Muscle layer of duodenum (tissue), 2 donors: ENCODE results near the gene CPNE5.

ENCODE experiments used
- H3K27ac ChIP-seq: one replicate; pipeline ENCODE4 v1.7.0; 2013; ENCODE audit warnings: mild to moderate bottlenecking, low read length
- H3K27me3 ChIP-seq: one replicate; pipeline ENCODE4 v1.7.0; 2013; ENCODE audit warnings: low read depth, mild to moderate bottlenecking, control low read depth, low read length
- H3K36me3 ChIP-seq, 2 donors: one replicate each; pipeline ENCODE4 v1.7.0; 2013; ENCODE audit warnings: low read length in 2 of 2, control low read depth in 1 of 2, mild to moderate bottlenecking in 1 of 2; ENCODE audit not compliant: insufficient read depth in 2 of 2, control insufficient read depth in 1 of 2
- H3K4me1 ChIP-seq, 2 donors: one replicate each; pipeline ENCODE4 v1.7.0; 2013; ENCODE audit warnings: low read length in 2 of 2, mild to moderate bottlenecking in 2 of 2, control low read depth in 1 of 2, moderate library complexity in 1 of 2; ENCODE audit not compliant: insufficient read depth in 2 of 2, control insufficient read depth in 1 of 2
- H3K4me3 ChIP-seq, 2 donors: one replicate each; pipeline ENCODE4 v1.7.0; 2013; ENCODE audit warnings: low read length in 2 of 2, low read depth in 1 of 2, mild to moderate bottlenecking in 1 of 2
- H3K9me3 ChIP-seq, 2 donors: one replicate each; pipeline ENCODE4 v1.7.0; 2013; ENCODE audit warnings: low read length in 2 of 2, control low read depth in 1 of 2, mild to moderate bottlenecking in 1 of 2; ENCODE audit not compliant: control insufficient read depth in 1 of 2
- donor health status: healthy.

The CPNE5 gene

DNA sequence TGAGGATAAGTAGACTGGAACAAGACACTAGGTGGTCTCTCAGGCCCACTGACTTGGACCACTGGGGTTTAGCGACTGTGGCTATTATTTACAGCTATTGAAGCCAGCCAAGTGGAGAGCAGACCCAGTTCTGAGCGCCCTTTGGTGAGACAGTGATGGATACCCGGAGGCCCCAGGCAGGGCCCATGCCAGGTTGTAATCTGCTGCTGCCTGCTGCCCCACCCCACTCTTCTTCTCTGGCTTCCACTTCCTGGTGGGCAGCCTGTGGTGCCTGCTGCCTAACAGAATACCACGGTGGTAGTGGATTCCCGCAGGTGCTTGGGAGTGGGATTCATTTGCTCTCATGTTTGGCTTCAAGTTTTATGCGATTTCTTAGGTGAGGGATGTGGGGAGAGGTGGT lies 141.0 kb downstream of the CPNE5 start:
- Histone ChIP-seq H3K4me3 (no peak overlapping the region), H3K4me1 (no peaks in the 10 kb centered on the region), H3K27ac (no peak overlapping the region)

GRCh38 chr6:36697481-36697903 lies 141.8 kb downstream of the CPNE5 start, which contains the start of gene RAB44:
Gene RAB44, plus strand, starts transcription at chr6:36697826. Its CDS starts 6,410 bp downstream, at chr6:36704236.
- no peaks in the 10 kb centered on the region for H3K36me3 ChIP-seq
- H3K4me3 ChIP-seq, result no peak within 1 kb of the TSS
- H3K27ac ChIP-seq, result no peak within 1 kb of the TSS
- no peaks in the 10 kb centered on the region for H3K27me3 ChIP-seq
- H3K9me3 ChIP-seq, result no peaks in the 10 kb centered on the region
- peaks cover 0 to under 1% of the 10 kb centered on the region in 2 donors for H3K4me1 ChIP-seq

More for the DNA sequence above, 141.0 kb downstream of the CPNE5 start:
- Histone ChIP-seq H3K9me3 (no peaks in the 10 kb centered on the region), H3K36me3 (no peaks in the 10 kb centered on the region), H3K27me3 (no peaks in the 10 kb centered on the region)

DNA sequence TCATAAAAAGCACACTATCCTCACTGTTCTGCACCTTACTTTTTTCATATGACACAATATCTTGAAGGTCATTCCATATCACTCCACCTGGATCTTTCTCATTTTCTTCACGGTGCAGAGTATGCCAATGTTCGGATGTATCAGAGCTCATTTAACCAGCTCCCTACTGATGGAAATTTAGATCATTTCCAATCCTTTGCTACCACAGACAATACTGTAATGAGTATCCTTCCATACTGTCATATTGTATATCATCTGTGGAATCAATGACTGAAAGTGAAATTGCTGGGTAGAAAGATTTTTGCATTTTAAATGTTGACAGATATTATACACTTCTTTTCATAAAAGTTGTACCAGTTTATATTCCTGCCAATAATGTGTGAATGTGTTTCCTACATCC lies 143.8 kb downstream of the CPNE5 start:
- Histone ChIP-seq H3K36me3 (no peaks in the 10 kb centered on the region), H3K9me3 (no peaks in the 10 kb centered on the region), H3K27ac (no peak overlapping the region), H3K4me3 (no peak overlapping the region), H3K4me1 (peaks cover 0 to 4% of the 10 kb centered on the region in 2 donors), H3K27me3 (no peaks in the 10 kb centered on the region)

DNA sequence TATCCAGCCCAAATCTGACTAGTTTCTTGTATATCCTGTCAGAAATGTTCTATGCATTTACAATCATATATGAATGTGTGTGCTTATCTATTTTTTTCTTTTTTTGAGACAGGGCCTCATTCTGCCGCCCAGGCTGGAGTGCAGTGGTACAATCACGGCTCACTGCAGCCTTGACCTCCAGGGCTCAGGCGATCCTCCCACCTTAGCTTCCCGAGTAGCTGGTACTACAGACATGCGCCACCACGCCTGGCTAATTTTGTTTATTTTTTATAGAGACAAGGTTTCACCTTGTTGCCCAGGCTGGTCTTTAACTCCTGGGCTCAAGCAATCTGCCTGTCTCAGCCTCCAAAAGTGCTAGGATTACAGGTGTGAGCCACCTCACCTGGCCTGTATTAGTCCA lies 144.6 kb downstream of the CPNE5 start:
- H3K27me3 ChIP-seq, result no peaks in the 10 kb centered on the region
- peaks cover 0 to 4% of the 10 kb centered on the region in 2 donors for H3K4me1 ChIP-seq
- H3K27ac ChIP-seq, result no peak overlapping the region
- H3K4me3 ChIP-seq, result no peak overlapping the region
- H3K36me3 ChIP-seq, result no peaks in the 10 kb centered on the region
- H3K9me3 ChIP-seq, result no peaks in the 10 kb centered on the region

- H3K27me3 ChIP-seq, result no peaks in the 10 kb centered on the region
- no peaks in the 10 kb centered on the region for H3K36me3 ChIP-seq
- no peak overlapping the region for H3K27ac ChIP-seq
- H3K4me3 ChIP-seq, result no peak overlapping the region
- no peaks in the 10 kb centered on the region for H3K9me3 ChIP-seq
- H3K4me1 ChIP-seq, result peaks cover 0 to 4% of the 10 kb centered on the region in 2 donors
Observed at GRCh38 chr6:36692861-36693702, 146.2 kb downstream of the CPNE5 start.

- Histone ChIP-seq H3K27ac (no peak overlapping the region), H3K36me3 (peaks cover 0 to under 1% of the 10 kb centered on the region in 2 donors), H3K9me3 (no peaks in the 10 kb centered on the region), H3K4me3 (no peak overlapping the region), H3K4me1 (peaks cover 0 to 4% of the 10 kb centered on the region in 2 donors), H3K27me3 (no peaks in the 10 kb centered on the region)
Observed at GRCh38 chr6:36692220-36692619, 147.0 kb downstream of the CPNE5 start.

DNA sequence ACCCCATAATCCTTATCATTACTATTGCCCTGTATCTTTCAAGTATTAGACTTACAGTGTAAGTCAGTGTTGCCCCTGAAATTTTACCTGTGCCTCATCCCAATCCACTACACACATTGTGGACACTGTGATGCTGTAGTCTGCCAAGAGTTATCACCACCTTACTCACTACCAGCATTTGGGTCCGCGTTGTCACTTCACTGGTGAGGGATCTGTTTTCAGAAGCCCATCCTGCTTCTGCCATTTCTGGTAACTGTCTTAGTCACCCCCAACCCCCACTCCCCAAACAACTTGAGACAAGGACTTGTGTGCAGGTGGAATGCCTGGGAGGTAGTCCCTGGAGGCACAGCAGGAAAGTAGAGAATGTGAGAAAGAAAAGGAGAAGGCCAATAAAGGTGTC lies 147.6 kb downstream of the CPNE5 start:
- Histone ChIP-seq H3K4me3 (no peak overlapping the region), H3K36me3 (peaks cover 5 to 6% of the 10 kb centered on the region in 2 donors), H3K4me1 (peaks cover 0 to 4% of the 10 kb centered on the region in 2 donors), H3K27me3 (no peaks in the 10 kb centered on the region), H3K9me3 (no peaks in the 10 kb centered on the region), H3K27ac (no peak overlapping the region)

GRCh38 chr6:36691011-36691410 lies 148.2 kb downstream of the CPNE5 start:
- peaks cover 11 to 12% of the 10 kb centered on the region in 2 donors for H3K36me3 ChIP-seq
- peaks cover 0 to 4% of the 10 kb centered on the region in 2 donors for H3K4me1 ChIP-seq
- H3K4me3 ChIP-seq, result no peak overlapping the region
- H3K9me3 ChIP-seq, result no peaks in the 10 kb centered on the region
- no peak overlapping the region for H3K27ac ChIP-seq
- H3K27me3 ChIP-seq, result no peaks in the 10 kb centered on the region
